SK-N-SH (cell line): ENCODE results near the gene PRKCQ. TPM values are rescaled to one million over a fixed set of nuclear protein-coding genes. Genes with fewer than 3 reads are reported as not detected.

Source experiments
- CTCF ChIA-PET: fragments of 300-600, 350-600 bp; formaldehyde crosslinking; extraction: SDS; loops from one replicate; lab custom pipeline; 2021; lab: Yijun Ruan, JAX
- POLR2A ChIA-PET: fragments of 350-600 bp; sonication (Branson Sonifier 250); formaldehyde crosslinking; extraction: SDS; loops from one replicate; lab custom pipeline; 2020; ENCODE audit warnings: antibody characterized with exemption, inconsistent platforms; lab: Yijun Ruan, JAX
- DNase-seq: peaks from one replicate; pipeline ENCODE4 v3.0.0; 2012
- H2AFZ ChIP-seq: fragments of 200-600 bp; sonication (generic); 2 replicates; pipeline ENCODE4 v1.8.1; 2016; ENCODE audit warnings: antibody characterized with exemption, mild to moderate bottlenecking, low read depth
- H3F3A ChIP-seq: fragments of 200-600 bp; sonication (generic); replicated peaks from 2 replicates; pipeline ENCODE3; 2016; ENCODE audit warnings: antibody characterized with exemption, mild to moderate bottlenecking; ENCODE audit not compliant: insufficient read depth
- H3K27ac ChIP-seq, 2 experiments: fragments of 200-500 bp in 1 of 2; fragments of 200-600 bp in 1 of 2; sonication (Bioruptor generic) in 1 of 2; sonication (generic), shearing (Covaris generic) in 1 of 2; 2 replicates each; pipeline versions ENCODE4 v1.5.1 to v1.6.1; 2014 to 2016; ENCODE audit warnings: low read depth in 2 of 2, inconsistent platforms in 1 of 2, low read length in 1 of 2, mild to moderate bottlenecking in 1 of 2, mixed read lengths in 1 of 2
- H3K27me3 ChIP-seq: fragments of 200-600 bp; sonication (generic), shearing (Covaris generic); 2 replicates; pipeline ENCODE4 v1.6.1; 2016; ENCODE audit warnings: mixed run types; ENCODE audit not compliant: insufficient read depth
- H3K36me3 ChIP-seq, 2 experiments: fragments of 200-500 bp in 1 of 2; fragments of 200-600 bp in 1 of 2; sonication (Bioruptor generic) in 1 of 2; sonication (generic) in 1 of 2; replicated peaks in 1 of 2; 2 replicates each; pipeline versions ENCODE3 to v1.5.1; 2014 to 2016; ENCODE audit warnings: low read length in 1 of 2, mild to moderate bottlenecking in 1 of 2; ENCODE audit not compliant: insufficient read depth in 2 of 2, control insufficient read depth in 1 of 2
- H3K4me1 ChIP-seq, 2 experiments: fragments of 200-500 bp in 1 of 2; fragments of 200-600 bp in 1 of 2; sonication (Bioruptor generic) in 1 of 2; sonication (generic), shearing (Covaris generic) in 1 of 2; 2 replicates each; pipeline versions ENCODE4 v1.5.1 to v1.6.1; 2014 to 2016; ENCODE audit warnings: low read depth in 1 of 2, low read length in 1 of 2, mixed run types in 1 of 2; ENCODE audit not compliant: insufficient read depth in 2 of 2, control insufficient read depth in 1 of 2
- H3K4me2 ChIP-seq: fragments of 200-600 bp; sonication (generic), shearing (Covaris generic); 2 replicates; pipeline ENCODE4 v1.6.1; 2017; ENCODE audit warnings: mixed run types
- H3K4me3 ChIP-seq, 2 experiments: fragments of 200-500 bp in 1 of 2; fragments of 200-600 bp in 1 of 2; sonication (Bioruptor generic) in 1 of 2; sonication (generic), shearing (Covaris generic) in 1 of 2; 2 replicates each; pipeline versions ENCODE4 v1.5.1 to v1.8.1; 2014 to 2016; ENCODE audit warnings: low read depth in 2 of 2, inconsistent platforms in 1 of 2, low read length in 1 of 2, mild to moderate bottlenecking in 1 of 2, mixed read lengths in 1 of 2, moderate library complexity in 1 of 2
- H3K79me2 ChIP-seq: fragments of 200-600 bp; sonication (generic); 2 replicates; pipeline ENCODE4 v1.8.1; 2017; ENCODE audit warnings: mild to moderate bottlenecking; ENCODE audit not compliant: insufficient read depth
- H3K9ac ChIP-seq: fragments of 200-600 bp; sonication (generic); 2 replicates; pipeline ENCODE4 v1.6.1; 2017; ENCODE audit warnings: mixed run types
- H3K9me2 ChIP-seq: fragments of 200-600 bp; sonication (generic); 2 replicates; pipeline ENCODE4 v1.6.1; 2017; ENCODE audit warnings: mixed run types
- H3K9me3 ChIP-seq: fragments of 200-600 bp; sonication (generic); 2 replicates; pipeline ENCODE4 v1.6.1; 2017; ENCODE audit warnings: mixed run types, mild to moderate bottlenecking, moderate library complexity
- H4K20me1 ChIP-seq: fragments of 200-600 bp; sonication (generic); 2 replicates; pipeline ENCODE4 v1.6.1; 2017; ENCODE audit warnings: mild to moderate bottlenecking, mixed run types; ENCODE audit not compliant: insufficient read depth
- EP300 ChIP-seq, 2 experiments: IDR thresholded peaks; 2 replicates each; pipeline versions ENCODE4 v1.4.0 to v1.6.1; 2012; ENCODE audit warnings: borderline replicate concordance in 1 of 2, low read depth in 1 of 2, low read length in 1 of 2
- EZH2phosphoT487 ChIP-seq: fragments of 200-600 bp; sonication (generic); IDR thresholded peaks from 2 replicates; pipeline ENCODE4 v1.6.1; 2017; ENCODE audit warnings: low read depth, mixed run types, mild to moderate bottlenecking, antibody characterized with exemption, moderate library complexity, borderline replicate concordance
- IRF3 ChIP-seq: fragments of 150-350 bp; IDR thresholded peaks from 2 replicates; pipeline ENCODE4 v1.6.1; 2016; ENCODE audit warnings: mild to moderate bottlenecking, low read depth, low read length
- MXI1 ChIP-seq: IDR thresholded peaks from 2 replicates; pipeline ENCODE4 v1.6.1; 2012; ENCODE audit warnings: mild to moderate bottlenecking, low read depth, low read length, improper control_type of control experiment
- NFIC ChIP-seq: IDR thresholded peaks from 2 replicates; pipeline ENCODE4 v1.4.0; 2012; ENCODE audit warnings: borderline replicate concordance
- POLR2AphosphoS5 ChIP-seq: IDR thresholded peaks from 2 replicates; pipeline ENCODE4 v1.6.1; 2012; ENCODE audit warnings: low read depth, low read length
- RAD21 ChIP-seq: IDR thresholded peaks from 2 replicates; pipeline ENCODE4 v1.6.1; 2012; ENCODE audit warnings: mild to moderate bottlenecking, low read length
- TAF1 ChIP-seq: IDR thresholded peaks from 2 replicates; pipeline ENCODE4 v1.6.1; 2012; ENCODE audit warnings: low read depth, mild to moderate bottlenecking, low read length, moderate library complexity, borderline replicate concordance
- TCF12 ChIP-seq: IDR thresholded peaks from 2 replicates; pipeline ENCODE4 v1.4.0; 2012
- USF1 ChIP-seq: IDR thresholded peaks from 2 replicates; pipeline ENCODE4 v1.4.0; 2012; ENCODE audit warnings: low read depth, borderline replicate concordance
- WGBS: methylation state at CpG from one replicate; pipeline ENCODE4 v1.1.6; 2017; ENCODE audit warnings: low lambda C conversion rate; 5-methylcytosine and 5-hydroxymethylcytosine counted together
- polyA plus RNA-seq, 3 experiments: library from polyadenylated mRNA; depleted of rRNA; stranded (reverse); fragments of >200 nt; gene quantifications; 2 replicates each; pipeline ENCODE4 v1.2.3, GENCODE V29; 2012
- TF ChIP-seq, protein P1 (sequence below): IDR thresholded peaks from 2 replicates; pipeline ENCODE4 v1.4.0; 2012; ENCODE audit warnings: low read depth, borderline replicate concordance
- TF ChIP-seq, protein P2 (sequence below): IDR thresholded peaks from 2 replicates; pipeline ENCODE4; 2012
- TF ChIP-seq, protein P3 (sequence below): IDR thresholded peaks from 2 replicates; pipeline ENCODE4 v1.6.1; 2012; ENCODE audit warnings: mild to moderate bottlenecking, low read depth, low read length, moderate library complexity

Gene PRKCQ
- polyA plus RNA-seq, 1 of the 3 experiments (the other 2 are of a cell fraction), result 0.18 TPM

DNA sequence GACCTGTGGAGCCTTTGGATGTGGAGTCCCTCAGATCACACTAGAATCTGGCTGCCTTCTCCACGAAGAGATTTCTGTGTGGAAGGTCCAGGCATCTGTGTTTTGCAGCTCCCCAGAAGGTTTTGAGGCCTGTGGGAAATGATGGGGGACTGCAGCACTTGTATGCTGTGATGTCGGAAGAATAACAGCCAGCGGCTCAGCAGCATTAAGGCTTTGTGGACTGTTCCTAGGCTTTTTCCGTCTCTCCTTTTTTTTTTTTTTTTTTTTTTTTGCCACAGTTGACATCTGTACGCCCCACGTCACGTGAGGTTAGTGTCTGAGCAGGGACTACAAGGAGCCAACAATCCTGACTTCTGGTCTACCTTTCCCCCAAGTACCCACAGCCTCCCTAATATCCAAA, 196.0 kb downstream of the PRKCQ start:
- CTCF ChIA-PET, result no interaction called here
- peak overlapping the region in 1 of 2 experiments; percentile 86; a peak in 1 of 4 replicates for H3K27ac ChIP-seq
- no peak for DNase-seq

More for the DNA sequence above, 196.0 kb downstream of the PRKCQ start:
- TF ChIP-seq, protein P1, sequence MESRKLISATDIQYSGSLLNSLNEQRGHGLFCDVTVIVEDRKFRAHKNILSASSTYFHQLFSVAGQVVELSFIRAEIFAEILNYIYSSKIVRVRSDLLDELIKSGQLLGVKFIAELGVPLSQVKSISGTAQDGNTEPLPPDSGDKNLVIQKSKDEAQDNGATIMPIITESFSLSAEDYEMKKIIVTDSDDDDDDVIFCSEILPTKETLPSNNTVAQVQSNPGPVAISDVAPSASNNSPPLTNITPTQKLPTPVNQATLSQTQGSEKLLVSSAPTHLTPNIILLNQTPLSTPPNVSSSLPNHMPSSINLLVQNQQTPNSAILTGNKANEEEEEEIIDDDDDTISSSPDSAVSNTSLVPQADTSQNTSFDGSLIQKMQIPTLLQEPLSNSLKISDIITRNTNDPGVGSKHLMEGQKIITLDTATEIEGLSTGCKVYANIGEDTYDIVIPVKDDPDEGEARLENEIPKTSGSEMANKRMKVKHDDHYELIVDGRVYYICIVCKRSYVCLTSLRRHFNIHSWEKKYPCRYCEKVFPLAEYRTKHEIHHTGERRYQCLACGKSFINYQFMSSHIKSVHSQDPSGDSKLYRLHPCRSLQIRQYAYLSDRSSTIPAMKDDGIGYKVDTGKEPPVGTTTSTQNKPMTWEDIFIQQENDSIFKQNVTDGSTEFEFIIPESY, result no peak
- TF ChIP-seq MXI1, result no peak
- TF ChIP-seq, protein P2, sequence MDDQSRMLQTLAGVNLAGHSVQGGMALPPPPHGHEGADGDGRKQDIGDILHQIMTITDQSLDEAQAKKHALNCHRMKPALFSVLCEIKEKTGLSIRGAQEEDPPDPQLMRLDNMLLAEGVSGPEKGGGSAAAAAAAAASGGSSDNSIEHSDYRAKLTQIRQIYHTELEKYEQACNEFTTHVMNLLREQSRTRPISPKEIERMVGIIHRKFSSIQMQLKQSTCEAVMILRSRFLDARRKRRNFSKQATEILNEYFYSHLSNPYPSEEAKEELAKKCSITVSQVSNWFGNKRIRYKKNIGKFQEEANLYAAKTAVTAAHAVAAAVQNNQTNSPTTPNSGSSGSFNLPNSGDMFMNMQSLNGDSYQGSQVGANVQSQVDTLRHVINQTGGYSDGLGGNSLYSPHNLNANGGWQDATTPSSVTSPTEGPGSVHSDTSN, result no peak
- no peak for TF ChIP-seq USF1
- TF ChIP-seq, protein P3, sequence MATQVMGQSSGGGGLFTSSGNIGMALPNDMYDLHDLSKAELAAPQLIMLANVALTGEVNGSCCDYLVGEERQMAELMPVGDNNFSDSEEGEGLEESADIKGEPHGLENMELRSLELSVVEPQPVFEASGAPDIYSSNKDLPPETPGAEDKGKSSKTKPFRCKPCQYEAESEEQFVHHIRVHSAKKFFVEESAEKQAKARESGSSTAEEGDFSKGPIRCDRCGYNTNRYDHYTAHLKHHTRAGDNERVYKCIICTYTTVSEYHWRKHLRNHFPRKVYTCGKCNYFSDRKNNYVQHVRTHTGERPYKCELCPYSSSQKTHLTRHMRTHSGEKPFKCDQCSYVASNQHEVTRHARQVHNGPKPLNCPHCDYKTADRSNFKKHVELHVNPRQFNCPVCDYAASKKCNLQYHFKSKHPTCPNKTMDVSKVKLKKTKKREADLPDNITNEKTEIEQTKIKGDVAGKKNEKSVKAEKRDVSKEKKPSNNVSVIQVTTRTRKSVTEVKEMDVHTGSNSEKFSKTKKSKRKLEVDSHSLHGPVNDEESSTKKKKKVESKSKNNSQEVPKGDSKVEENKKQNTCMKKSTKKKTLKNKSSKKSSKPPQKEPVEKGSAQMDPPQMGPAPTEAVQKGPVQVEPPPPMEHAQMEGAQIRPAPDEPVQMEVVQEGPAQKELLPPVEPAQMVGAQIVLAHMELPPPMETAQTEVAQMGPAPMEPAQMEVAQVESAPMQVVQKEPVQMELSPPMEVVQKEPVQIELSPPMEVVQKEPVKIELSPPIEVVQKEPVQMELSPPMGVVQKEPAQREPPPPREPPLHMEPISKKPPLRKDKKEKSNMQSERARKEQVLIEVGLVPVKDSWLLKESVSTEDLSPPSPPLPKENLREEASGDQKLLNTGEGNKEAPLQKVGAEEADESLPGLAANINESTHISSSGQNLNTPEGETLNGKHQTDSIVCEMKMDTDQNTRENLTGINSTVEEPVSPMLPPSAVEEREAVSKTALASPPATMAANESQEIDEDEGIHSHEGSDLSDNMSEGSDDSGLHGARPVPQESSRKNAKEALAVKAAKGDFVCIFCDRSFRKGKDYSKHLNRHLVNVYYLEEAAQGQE, result no peak
- no peak for TF ChIP-seq EZH2phosphoT487
- no peak for TF ChIP-seq TCF12
- no peak for TF ChIP-seq IRF3
- TF ChIP-seq TAF1, result no peak
- TF ChIP-seq POLR2AphosphoS5, result no peak
- no peak for TF ChIP-seq RAD21
- TF ChIP-seq EP300 (IDR thresholded peaks at IDR 0.05; ENCODE audit: borderline replicate concordance in 1 of 2, low read depth in 1 of 2, low read length in 1 of 2), result no peak
- TF ChIP-seq NFIC, result no peak
- Histone ChIP-seq H3K9me3 (peaks cover 5% of the 10 kb centered on the region; the same call in 1 of the 2 replicates), H3K27me3 (no peaks in the 10 kb centered on the region), H3K4me1 (peaks cover 2 to 12% of the 10 kb centered on the region in 2 experiments; a peak in 3 of 4 replicates), H3K79me2 (no peaks in the 10 kb centered on the region), H3K36me3 (no peaks in the 10 kb centered on the region), H3K4me2 (no peak overlapping the region), H2AFZ (no peak overlapping the region), H3K4me3 (no peak overlapping the region), H3F3A (peaks cover 13% of the 10 kb centered on the region), H4K20me1 (no peaks in the 10 kb centered on the region), H3K9me2 (no peaks in the 10 kb centered on the region), H3K9ac (no peak overlapping the region)
- POLR2A ChIA-PET, result no interaction called here
- 81% methylated on average over 7 of the region's 7 CpGs for WGBS
